GM12872 (cell line): ENCODE measurements around the gene PCNT.

Experiments
- TF ChIP-seq, protein P1 (sequence below): IDR thresholded peaks from 3 replicates; pipeline ENCODE4 v1.5.1; 2011; ENCODE audit warnings: low read depth, mild to moderate bottlenecking, low read length, moderate library complexity; ENCODE audit not compliant: insufficient read depth

The PCNT gene

DNA sequence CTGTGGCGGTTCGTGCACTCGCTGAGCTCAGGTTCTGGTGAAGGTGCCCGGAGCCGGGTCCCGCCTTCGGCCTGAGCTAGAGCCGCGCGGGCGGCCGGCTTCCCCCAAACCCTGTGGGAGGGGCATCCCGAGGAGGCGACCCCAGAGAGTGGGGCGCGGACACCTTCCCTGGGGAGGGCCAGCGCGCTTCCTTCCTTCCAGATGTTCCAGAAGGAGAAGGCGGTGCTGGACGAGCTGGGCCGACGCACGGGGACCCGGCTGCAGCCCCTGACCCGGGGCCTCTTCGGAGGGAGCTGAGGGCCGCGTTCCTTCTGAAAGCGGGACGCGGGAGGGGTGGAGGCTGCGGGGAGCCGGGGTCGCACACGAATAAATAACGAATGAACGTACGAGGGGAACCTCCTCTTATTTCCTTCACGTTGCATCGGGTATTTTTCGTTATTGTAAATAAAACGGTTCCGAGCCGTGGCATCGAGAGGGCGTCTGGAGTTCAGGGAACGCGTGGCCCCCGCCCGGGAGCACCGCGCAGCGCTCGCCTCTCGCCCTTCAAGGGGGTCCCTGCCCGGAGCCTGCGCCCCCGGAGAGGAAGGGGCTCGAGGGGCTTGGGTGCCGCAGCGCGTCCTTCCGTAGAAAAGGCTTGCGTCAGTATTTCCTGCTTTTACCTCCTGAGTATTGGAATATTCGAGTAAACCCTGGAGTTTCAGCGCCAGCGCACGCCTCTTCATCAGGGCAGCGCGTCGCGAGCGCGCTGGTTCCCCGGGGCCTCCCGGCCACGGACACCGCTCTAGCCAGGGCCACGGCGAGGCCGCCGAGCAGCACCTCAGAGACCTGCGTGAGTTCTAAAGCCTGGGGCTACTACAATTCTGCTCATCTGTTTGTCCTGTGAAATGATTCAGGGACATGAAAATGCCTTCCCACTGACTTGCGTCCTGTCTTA is 26.4 kb upstream of the PCNT start:
- TF ChIP-seq, protein P1, sequence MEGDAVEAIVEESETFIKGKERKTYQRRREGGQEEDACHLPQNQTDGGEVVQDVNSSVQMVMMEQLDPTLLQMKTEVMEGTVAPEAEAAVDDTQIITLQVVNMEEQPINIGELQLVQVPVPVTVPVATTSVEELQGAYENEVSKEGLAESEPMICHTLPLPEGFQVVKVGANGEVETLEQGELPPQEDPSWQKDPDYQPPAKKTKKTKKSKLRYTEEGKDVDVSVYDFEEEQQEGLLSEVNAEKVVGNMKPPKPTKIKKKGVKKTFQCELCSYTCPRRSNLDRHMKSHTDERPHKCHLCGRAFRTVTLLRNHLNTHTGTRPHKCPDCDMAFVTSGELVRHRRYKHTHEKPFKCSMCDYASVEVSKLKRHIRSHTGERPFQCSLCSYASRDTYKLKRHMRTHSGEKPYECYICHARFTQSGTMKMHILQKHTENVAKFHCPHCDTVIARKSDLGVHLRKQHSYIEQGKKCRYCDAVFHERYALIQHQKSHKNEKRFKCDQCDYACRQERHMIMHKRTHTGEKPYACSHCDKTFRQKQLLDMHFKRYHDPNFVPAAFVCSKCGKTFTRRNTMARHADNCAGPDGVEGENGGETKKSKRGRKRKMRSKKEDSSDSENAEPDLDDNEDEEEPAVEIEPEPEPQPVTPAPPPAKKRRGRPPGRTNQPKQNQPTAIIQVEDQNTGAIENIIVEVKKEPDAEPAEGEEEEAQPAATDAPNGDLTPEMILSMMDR, result no peak

DNA sequence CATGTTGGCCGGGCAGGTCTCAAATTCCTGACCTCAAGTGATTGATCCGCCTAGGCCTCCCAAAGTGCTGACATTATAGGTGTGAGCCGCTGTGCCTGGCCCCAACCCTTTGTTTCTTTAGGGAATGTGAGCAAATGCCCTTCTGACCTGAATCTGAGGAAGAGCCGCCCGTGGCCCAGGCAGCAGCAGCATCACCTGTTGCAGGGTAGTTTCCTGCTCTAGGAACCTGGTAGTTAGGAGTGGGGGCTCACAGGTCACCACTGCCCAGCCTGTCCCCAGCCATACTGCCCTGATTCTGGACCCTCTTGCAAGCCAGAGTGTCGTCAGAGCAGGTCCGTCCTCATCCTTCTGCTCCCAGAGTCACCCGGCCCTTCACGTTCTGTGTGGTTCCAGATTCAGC is 24.8 kb upstream of the PCNT start:
- TF ChIP-seq, protein P1, result no peak

DNA sequence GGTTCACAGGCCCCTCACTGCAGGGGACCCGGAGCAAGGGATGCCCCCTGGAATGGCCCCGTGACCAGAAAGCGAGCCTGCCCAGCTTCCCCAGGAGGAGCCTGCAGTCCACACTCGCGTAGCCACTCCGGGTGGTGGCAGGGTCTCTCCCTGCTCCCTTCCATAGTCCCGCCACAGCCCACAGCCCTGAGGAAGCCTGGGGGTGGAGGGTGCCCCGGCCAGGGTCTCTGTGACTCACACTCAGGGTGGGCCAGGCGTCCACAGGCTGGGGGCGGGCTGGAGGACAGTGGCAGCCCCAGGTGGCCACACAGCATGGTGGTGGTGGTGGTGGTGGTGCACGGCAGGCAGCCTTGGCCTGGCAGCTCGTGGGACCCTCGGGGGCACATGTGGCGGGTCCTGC is 22.2 kb upstream of the PCNT start:
- TF ChIP-seq, protein P1, result no peak

DNA sequence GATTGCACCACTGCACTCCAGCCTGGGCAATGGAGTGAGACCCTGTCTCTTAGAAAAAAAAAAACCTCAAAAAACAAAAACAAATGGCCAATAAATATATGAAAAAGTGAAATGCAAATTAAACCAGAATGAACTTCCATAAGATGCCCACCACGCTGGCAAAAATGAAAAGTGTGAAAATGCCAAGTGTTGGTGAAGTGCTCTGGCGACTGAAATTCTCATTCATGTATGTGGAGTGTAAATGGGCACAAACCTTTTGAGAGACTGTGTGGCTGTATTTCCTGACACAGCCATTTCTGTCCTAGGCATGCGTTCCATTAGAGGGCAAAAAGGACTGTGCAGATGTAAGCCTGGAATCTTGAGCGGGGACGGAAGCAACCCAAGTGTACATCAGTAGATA is 19.5 kb upstream of the PCNT start:
- TF ChIP-seq, protein P1, result no peak

DNA sequence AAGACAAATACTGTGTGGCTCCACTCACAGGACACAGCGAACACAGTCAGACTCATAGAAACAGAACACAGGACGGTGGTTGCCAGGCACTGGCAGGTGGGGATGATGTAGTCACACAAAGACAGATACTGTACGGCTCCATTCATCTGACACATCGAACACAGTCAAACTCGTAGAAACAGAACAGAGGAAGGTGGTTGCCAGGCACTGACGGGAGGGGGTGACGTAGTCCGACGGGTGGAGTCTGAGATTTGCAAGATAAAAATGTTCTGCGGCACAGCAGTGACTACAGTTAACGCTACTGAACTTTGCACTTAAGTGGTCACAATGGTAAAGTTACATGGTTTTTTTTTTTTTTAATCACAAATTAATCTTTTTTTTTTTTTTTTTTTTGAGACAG is 19.0 kb upstream of the PCNT start:
- TF ChIP-seq, protein P1, result no peak

DNA sequence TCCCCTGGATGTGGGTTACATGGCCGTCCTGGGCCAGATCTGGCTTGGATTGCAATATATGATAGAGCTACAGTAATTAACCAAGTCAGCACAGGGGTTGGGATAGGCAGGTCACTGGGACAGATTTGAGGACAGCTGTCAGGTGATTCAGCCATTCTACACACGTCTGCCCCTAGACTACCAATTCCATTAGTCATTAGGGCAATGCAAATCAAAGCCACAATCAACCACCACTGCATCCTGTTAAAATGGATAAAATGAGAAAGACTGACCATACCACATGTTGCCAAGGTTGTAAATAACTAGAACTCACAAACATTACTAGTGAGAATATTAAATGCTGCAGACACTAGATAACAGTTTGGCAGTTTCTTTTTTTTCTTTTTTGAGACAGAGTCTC is 16.3 kb upstream of the PCNT start:
- TF ChIP-seq, protein P1, result no peak

DNA sequence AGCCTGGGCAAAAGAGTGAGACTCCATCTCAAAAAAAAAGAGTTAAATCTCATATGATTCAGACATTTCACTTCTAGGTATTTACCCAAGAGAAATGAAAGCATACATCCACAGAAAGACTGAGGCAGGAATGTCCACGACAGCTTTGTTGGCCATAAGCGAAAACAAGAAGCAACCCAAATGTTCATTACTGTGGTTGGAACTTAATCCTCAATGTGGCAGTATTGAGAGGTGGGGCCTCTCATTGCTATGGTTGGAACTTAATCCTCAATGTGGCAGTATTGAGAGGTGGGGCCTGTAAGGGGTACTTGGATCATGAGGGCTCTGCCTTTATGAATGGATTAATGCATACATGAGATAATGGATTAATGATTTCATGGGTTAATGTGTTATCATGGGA is 15.5 kb upstream of the PCNT start:
- TF ChIP-seq, protein P1, result no peak
